Measurements from ENCODE around the gene TUBA1C.
"Not testable (repeated sequence)": the region's sequence is repeated elsewhere in the genome, so short reads cannot be mapped to it uniquely, and the experiment has no call there.

DNA sequence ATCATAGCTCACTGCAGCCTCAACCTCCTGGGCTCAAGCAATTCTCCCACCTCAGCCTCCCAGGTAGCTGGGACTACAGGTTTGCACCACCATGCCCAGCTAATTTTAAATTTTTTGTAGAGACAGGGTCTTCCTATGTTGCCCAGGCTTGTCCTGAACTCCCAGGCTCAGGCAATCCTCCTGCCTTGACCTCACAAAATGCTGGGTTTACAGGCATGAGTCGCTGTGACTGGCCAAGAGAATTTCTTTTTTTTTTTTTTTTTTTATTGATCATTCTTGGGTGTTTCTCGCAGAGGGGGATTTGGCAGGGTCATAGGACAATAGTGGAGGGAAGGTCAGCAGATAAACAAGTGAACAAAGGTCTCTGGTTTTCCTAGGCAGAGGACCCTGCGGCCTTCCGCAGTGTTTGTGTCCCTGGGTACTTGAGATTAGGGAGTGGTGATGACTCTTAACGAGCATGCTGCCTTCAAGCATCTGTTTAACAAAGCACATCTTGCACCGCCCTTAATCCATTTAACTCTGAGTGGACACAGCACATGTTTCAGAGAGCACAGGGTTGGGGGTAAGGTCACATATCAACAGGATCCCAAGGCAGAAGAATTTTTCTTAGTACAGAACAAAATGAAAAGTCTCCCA lies 18.0 kb downstream of the TUBA1C start:
- TF ChIP-seq KLF6 (CRISPR knock-in tag; IDR thresholded peaks at IDR 0.05; ENCODE audit: borderline replicate concordance); GABPA (tag; conservative IDR thresholded peaks at IDR 0.05; ENCODE audit: low read depth); BMI1 (IDR thresholded peaks at IDR 0.05; ENCODE audit: low read length): not testable (repeated sequence)
- TF ChIP-seq, protein P1, sequence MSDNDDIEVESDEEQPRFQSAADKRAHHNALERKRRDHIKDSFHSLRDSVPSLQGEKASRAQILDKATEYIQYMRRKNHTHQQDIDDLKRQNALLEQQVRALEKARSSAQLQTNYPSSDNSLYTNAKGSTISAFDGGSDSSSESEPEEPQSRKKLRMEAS (CRISPR knock-in tag; IDR thresholded peaks at IDR 0.05), result not testable (repeated sequence)

Data from K562 (cell line).